B cell (primary cell): Measurements from ENCODE around the gene THRB. TPM values are rescaled to one million over a fixed set of nuclear protein-coding genes. Genes with fewer than 3 reads are reported as not detected.
"Not testable (repeated sequence)": the region's sequence is repeated elsewhere in the genome, so short reads cannot be mapped to it uniquely, and the experiment has no call there.

Experiments
- ATAC-seq: fragments of 200-7000 bp; cut with Tn5 transposase; one replicate; pipeline ENCODE4 v1.10.0; 2021; ENCODE audit warnings: low read depth, mild to moderate bottlenecking, moderate number of reproducible peaks, moderate library complexity
- CTCF ChIA-PET: fragments of 350-600 bp; sonication (Branson Sonifier 250); formaldehyde crosslinking; loops from one replicate; lab custom pipeline; 2021; ENCODE audit warnings: antibody characterized with exemption, inconsistent platforms; lab: Charles Lee
- POLR2A ChIA-PET: fragments of 350-600 bp; sonication (Branson Sonifier 250); formaldehyde crosslinking; loops from one replicate; lab custom pipeline; 2021; ENCODE audit warnings: antibody characterized with exemption; lab: Charles Lee
- DNase-seq: peaks from one replicate; pipeline ENCODE4 v3.0.0; 2013
- H2AFZ ChIP-seq: 2 replicates; pipeline ENCODE4 v1.6.1; 2012; ENCODE audit warnings: mild to moderate bottlenecking, low read depth, low read length; ENCODE audit not compliant: insufficient read depth, poor library complexity, severe bottlenecking
- H3K27ac ChIP-seq, 2 donors: 1 replicate in 1 of 2; 2 replicates in 1 of 2; pipeline ENCODE4 v1.5.1; 2012 to 2013; ENCODE audit warnings: low read length in 2 of 2, mild to moderate bottlenecking in 2 of 2, moderate library complexity in 1 of 2
- H3K27me3 ChIP-seq, 4 experiments: fragments of 200-600 bp in 1 of 4; sonication (generic) in 1 of 4; replicated peaks in 1 of 4; 1 replicate in 2 of 4; 2 replicates in 2 of 4; pipeline versions ENCODE4 v1.6.1 to v1.7.0; 2013 to 2016; ENCODE audit warnings: low read length in 3 of 4, mild to moderate bottlenecking in 2 of 4, mixed read lengths in 1 of 4, moderate library complexity in 1 of 4; ENCODE audit not compliant: insufficient read depth in 4 of 4, control insufficient read depth in 3 of 4; ENCODE audit errors: control extremely low read depth in 1 of 4
- H3K36me3 ChIP-seq, 2 experiments: replicated peaks in 1 of 2; 1 replicate in 1 of 2; 2 replicates in 1 of 2; pipeline versions ENCODE4 v1.6.1 to v1.7.1; 2013; ENCODE audit warnings: low read length in 1 of 2; ENCODE audit not compliant: insufficient read depth in 2 of 2, control insufficient read depth in 1 of 2; ENCODE audit errors: control extremely low read depth in 1 of 2, extremely low read depth in 1 of 2
- H3K4me1 ChIP-seq, 2 donors: fragments of 200-600 bp in 1 of 2; sonication (generic) in 1 of 2; 1 replicate in 1 of 2; 2 replicates in 1 of 2; pipeline versions ENCODE4 v1.5.1 to v1.6.1; 2013 to 2017; ENCODE audit warnings: low read length in 2 of 2; ENCODE audit not compliant: control insufficient read depth in 2 of 2, insufficient read depth in 2 of 2
- H3K4me2 ChIP-seq: replicated peaks from 2 replicates; pipeline ENCODE3; 2012; ENCODE audit warnings: mild to moderate bottlenecking, low read depth, low read length; ENCODE audit not compliant: poor library complexity, severe bottlenecking
- H3K4me3 ChIP-seq, 5 experiments: fragments of 200-600 bp in 1 of 5; sonication (generic) in 1 of 5; 1 replicate in 3 of 5; 2 replicates in 2 of 5; pipeline versions ENCODE4 v1.5.1 to v1.7.0; 2011 to 2016; ENCODE audit warnings: low read length in 4 of 5, mild to moderate bottlenecking in 4 of 5, low read depth in 2 of 5, control low read depth in 1 of 5, moderate library complexity in 1 of 5; ENCODE audit not compliant: insufficient read depth in 1 of 5; ENCODE audit errors: control extremely low read depth in 1 of 5, extremely low read depth in 1 of 5
- H3K79me2 ChIP-seq: fragments of 200-600 bp; sonication (generic); one replicate; pipeline ENCODE4 v1.6.0; 2016; ENCODE audit warnings: low read length; ENCODE audit not compliant: control insufficient read depth, insufficient read depth
- H3K9ac ChIP-seq: fragments of 200-600 bp; sonication (generic); 2 replicates; pipeline ENCODE4 v1.6.1; 2017; ENCODE audit warnings: mild to moderate bottlenecking, low read length, moderate library complexity
- H3K9me3 ChIP-seq, 3 donors: one replicate each; pipeline versions ENCODE4 v1.6.1 to v1.7.1; 2013; ENCODE audit warnings: low read length in 2 of 3; ENCODE audit not compliant: control insufficient read depth in 2 of 3, insufficient read depth in 1 of 3; ENCODE audit errors: control extremely low read depth in 1 of 3
- H4K20me1 ChIP-seq: 2 replicates; pipeline ENCODE4 v1.6.0; 2012; ENCODE audit warnings: mild to moderate bottlenecking, low read length; ENCODE audit not compliant: insufficient read depth, control insufficient read depth, poor library complexity, severe bottlenecking
- H3K27ac Mint-ChIP-seq: one replicate; pipeline ENCODE4 v1.8.0; 2021; ENCODE audit warnings: mixed read lengths
- H3K27me3 Mint-ChIP-seq: one replicate; pipeline ENCODE4 v1.8.0; 2021; ENCODE audit warnings: mixed read lengths
- H3K4me1 Mint-ChIP-seq: one replicate; pipeline ENCODE4 v1.8.0; 2021; ENCODE audit warnings: mixed read lengths
- H3K4me3 Mint-ChIP-seq: one replicate; pipeline ENCODE4 v1.8.0; 2021; ENCODE audit warnings: mixed read lengths
- H3K9me3 Mint-ChIP-seq: one replicate; pipeline ENCODE4 v1.8.0; 2022; ENCODE audit warnings: mixed read lengths; ENCODE audit not compliant: insufficient read depth
- CTCF ChIP-seq: fragments of 200-600 bp; IDR thresholded peaks from one replicate; pipeline ENCODE4 v1.8.0; 2022; ENCODE audit warnings: antibody characterized with exemption, mild to moderate bottlenecking
- EZH2 ChIP-seq: IDR thresholded peaks from 2 replicates; pipeline ENCODE4 v1.6.1; 2012; ENCODE audit warnings: borderline replicate concordance, low read depth, mild to moderate bottlenecking, moderate library complexity, low read length; ENCODE audit not compliant: insufficient read depth, poor library complexity, severe bottlenecking
- WGBS: methylation state at CpG from one replicate; pipeline ENCODE4 v1.1.5; 2013; ENCODE audit warnings: missing lambda C conversion rate; ENCODE audit not compliant: insufficient coverage; 5-methylcytosine and 5-hydroxymethylcytosine counted together
- intact Hi-C: fragments of 100-400 bp; cut with micrococcal nuclease; formaldehyde crosslinking; loops from one replicate; pipeline ENCODE4 v1.10.0; 2022
- polyA plus RNA-seq: library from polyadenylated mRNA; depleted of rRNA; stranded (reverse); fragments of >200 nt; gene quantifications from 2 replicates; pipeline ENCODE4 v1.2.3, GENCODE V29; 2012
- total RNA-seq, 2 donors: library from RNA; stranded (reverse); fragments of 120-200 nt in 1 of 2; gene quantifications; 1 replicate in 1 of 2; 2 replicates in 1 of 2; pipeline versions ENCODE4 v1.2.3 to v1.2.4, GENCODE V29; 2013 to 2022

Gene THRB
- total and polyA plus RNA-seq, 2 donors (not counting 1 experiment from before 2014, with no cell fraction given) = 0.86 to 1.8 TPM

GRCh38 chr3:24399614-24400013 lies 95.0 kb downstream of the THRB start:
- H2AFZ ChIP-seq = no peak overlapping the region

GRCh38 chr3:24398712-24399111 lies 95.9 kb downstream of the THRB start:
- H3K4me1 Mint-ChIP-seq, H3K27me3 ChIP-seq, H3K4me3 Mint-ChIP-seq, ATAC-seq, H3K4me2 ChIP-seq, H3K9me3 ChIP-seq, H3K27ac ChIP-seq, POLR2A ChIA-PET, H2AFZ ChIP-seq, intact Hi-C loops, H3K4me1 ChIP-seq, CTCF ChIA-PET, DNase-seq, H3K27me3 Mint-ChIP-seq, H3K4me3 ChIP-seq, H3K27ac Mint-ChIP-seq, H3K36me3 ChIP-seq, H3K79me2 ChIP-seq, H3K9me3 Mint-ChIP-seq, H3K9ac ChIP-seq, H4K20me1 ChIP-seq: not testable (repeated sequence)
- WGBS = no CpG with 5 or more reads among the region's 5 CpGs

More at GRCh38 chr3:24399614-24400013, 95.0 kb downstream of the THRB start:
- no peak overlapping the region for H3K4me3 Mint-ChIP-seq
- ChIA-PET POLR2A (no interaction called here), CTCF (no interaction called here)
- intact Hi-C loops = no loop called here
- H3K27me3 ChIP-seq = no peaks in the 10 kb centered on the region
- no peak for TF ChIP-seq EZH2
- no peak for TF ChIP-seq CTCF
- H3K9ac ChIP-seq = no peak overlapping the region
- no peak overlapping the region for H3K27ac ChIP-seq
- no peak for ATAC-seq
- H3K36me3 ChIP-seq = no peaks in the 10 kb centered on the region
- no peak overlapping the region for H3K27ac Mint-ChIP-seq
- no peaks in the 10 kb centered on the region for H3K9me3 Mint-ChIP-seq
- 100% methylated on average over 1 of the region's 3 CpGs for WGBS
- H3K9me3 ChIP-seq = no peaks in the 10 kb centered on the region
- no peaks in the 10 kb centered on the region for H4K20me1 ChIP-seq
- no peaks in the 10 kb centered on the region for H3K4me1 ChIP-seq
- no peaks in the 10 kb centered on the region for H3K4me1 Mint-ChIP-seq
- no peak for DNase-seq
- H3K4me2 ChIP-seq = no peak overlapping the region
- peaks cover 3% of the 10 kb centered on the region for H3K27me3 Mint-ChIP-seq
- H3K4me3 ChIP-seq = no peak overlapping the region
- no peaks in the 10 kb centered on the region for H3K79me2 ChIP-seq
